ENCODE results near the gene TSPAN14.
"Not testable (repeated sequence)": the region's sequence is repeated elsewhere in the genome, so short reads cannot be mapped to it uniquely, and the experiment has no call there.

Gene TSPAN14

GRCh38 chr10:80468002-80468401 lies 13.9 kb downstream of the TSPAN14 start:
- DNase-seq (ENCODE audit: low read depth in 4 of 4, low spot score in 1 of 4): no peak

GRCh38 chr10:80468806-80469421 lies 14.8 kb downstream of the TSPAN14 start:
- DNase-seq (ENCODE audit: low read depth in 4 of 4, low spot score in 1 of 4): no peak

DNA sequence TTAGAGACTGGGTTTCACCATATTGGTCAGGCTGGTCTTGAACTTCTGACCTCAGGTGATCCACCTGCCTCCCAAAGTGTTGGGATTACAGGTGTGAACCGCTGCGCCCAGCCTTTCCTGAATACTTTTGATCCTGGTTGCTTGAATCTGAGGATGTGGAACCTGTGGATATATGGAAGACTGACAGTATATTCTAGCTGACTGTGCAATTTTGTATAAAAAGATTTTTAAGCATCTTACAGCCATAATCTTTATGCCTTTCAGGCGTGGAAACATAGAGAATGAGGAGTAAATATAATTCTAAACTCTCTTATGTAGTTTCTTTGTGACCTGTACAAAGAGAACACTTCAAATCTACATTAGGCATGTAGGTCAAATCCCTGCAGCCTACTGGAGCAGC lies 16.2 kb downstream of the TSPAN14 start:
- DNase-seq (ENCODE audit: low read depth in 4 of 4, low spot score in 1 of 4): no peak

- no peak for DNase-seq (ENCODE audit: low read depth in 4 of 4, low spot score in 1 of 4)
Measured at GRCh38 chr10:80471001-80471400, 16.9 kb downstream of the TSPAN14 start.

- no peak for DNase-seq (ENCODE audit: low read depth in 4 of 4, low spot score in 1 of 4)
Measured at GRCh38 chr10:80471715-80472233, 17.7 kb downstream of the TSPAN14 start.

DNA sequence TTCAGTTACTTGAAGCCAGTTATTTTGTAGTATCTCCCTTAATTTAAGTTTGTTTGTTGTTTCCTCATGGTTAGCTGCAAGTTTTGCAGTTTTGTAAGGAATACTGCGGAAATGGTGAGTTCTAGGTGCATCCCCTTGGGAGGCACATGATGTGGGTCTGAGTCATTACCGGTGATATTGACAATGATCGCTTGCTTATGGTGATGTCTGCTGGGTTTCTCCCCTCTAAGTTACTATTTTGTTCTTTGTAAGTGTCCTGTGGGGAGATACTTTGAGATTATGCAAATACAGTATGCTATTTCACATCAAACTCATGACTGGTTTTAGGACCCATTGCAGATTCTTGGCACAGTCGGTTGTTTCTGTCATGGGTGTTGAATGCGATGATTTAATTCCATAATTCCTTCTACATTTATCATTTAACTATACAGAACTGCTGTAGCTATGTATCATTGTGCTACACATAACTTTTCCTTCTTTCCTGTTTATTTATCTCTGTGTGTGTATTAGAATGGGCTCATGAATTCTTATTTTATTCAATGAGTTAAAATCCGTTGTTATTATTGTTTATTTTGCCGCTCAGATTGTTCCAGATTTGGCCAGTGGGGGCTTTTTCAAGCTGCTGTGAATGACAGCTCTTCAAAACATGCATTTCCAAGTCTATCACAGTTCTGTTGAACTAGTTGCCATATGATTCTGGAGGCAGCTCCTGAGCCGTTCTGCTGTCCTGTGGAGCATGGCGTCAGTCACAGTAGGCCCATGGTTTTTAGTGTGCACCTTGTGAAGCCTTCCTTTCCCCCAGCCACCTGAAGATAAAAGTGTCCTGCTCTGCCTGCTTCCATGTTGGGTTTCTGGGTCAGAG lies 18.4 kb downstream of the TSPAN14 start:
- no peak for DNase-seq (ENCODE audit: low read depth in 4 of 4, low spot score in 1 of 4)

- DNase-seq (ENCODE audit: low read depth in 4 of 4, low spot score in 1 of 4): no peak
Measured at GRCh38 chr10:80473096-80473657, 19.1 kb downstream of the TSPAN14 start.

DNA sequence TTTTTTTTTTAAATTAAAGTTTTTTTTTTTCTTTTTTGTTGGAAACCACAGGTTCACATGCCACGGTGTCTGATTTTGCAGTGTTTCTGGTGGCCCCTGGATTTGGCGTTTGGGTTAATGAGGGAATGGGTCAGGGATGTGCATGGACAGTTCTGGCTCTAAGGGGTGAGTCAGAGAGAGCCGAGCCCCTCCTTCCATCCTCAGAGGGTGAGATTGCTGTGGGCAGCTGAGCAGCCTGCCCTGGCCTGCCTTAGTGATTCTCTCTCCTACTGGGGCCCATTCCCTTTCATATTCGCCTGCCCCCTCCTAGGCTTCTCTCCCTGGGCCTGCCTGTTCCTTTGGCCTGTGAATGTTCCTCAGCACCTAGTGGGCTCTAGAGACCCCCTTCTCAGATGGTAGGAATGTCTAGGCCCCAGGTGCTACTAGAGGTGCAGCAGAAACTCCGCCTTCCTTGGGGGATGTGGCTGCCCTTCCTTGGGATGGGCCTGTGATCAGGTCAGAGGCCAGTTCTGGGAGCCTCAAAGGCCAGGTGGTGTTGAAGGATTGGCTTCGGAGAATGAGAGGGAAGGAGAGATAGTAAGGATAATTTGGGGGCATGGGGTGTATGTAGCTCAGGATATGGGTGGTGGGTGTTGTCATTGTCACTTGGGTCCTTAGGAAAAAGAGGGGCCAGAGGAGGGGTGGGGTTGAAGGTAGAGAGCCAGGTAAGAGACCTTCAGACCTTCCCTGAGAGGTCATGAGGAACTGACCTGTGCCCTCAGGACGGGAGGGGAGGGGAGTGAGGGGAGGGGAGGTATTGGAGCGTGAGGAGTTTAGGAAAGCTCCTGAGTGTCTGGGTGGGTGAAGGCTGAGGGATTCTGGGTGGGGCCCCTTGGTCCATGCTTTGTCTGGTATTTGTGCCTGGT lies 19.8 kb downstream of the TSPAN14 start:
- DNase-seq (ENCODE audit: low read depth in 4 of 4, low spot score in 1 of 4): no peak

DNA sequence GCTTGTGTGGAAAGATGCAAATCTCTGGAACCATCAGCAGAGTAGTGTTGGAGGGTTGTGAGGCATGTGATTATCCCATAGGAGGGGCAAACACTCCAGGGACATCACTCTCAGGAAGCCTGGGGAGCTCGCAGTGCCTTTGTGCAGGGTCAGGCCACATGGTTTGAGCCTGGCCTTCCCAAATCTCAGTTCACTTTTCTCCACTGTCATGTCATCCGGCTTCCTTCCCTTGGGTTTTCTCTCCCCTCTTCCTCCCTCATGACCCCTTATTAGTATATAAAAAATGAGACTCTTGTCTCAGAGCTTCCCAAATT lies 20.4 kb downstream of the TSPAN14 start:
- DNase-seq (ENCODE audit: low read depth in 4 of 4, low spot score in 1 of 4): no peak

DNA sequence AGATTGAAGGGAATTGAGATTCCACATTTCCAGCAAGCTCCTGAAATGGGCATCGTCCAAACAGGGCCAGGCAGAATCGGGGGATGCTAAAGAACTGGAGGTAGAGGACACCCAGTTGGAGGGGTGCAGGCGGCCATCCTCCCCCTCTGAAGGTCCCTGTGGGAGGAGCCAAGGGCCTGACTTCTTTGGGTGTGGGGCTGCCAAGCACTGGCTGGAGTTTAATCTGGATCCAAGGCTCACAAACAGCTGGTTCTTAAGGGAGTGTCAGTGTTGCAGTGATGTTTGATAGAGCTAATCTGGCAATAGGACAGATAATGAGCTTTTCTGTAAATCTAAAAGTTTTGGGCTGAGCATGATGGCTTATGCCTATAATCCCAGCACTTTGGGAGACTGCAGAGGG lies 20.8 kb downstream of the TSPAN14 start:
- no peak for DNase-seq (ENCODE audit: low read depth in 4 of 4, low spot score in 1 of 4)

DNA sequence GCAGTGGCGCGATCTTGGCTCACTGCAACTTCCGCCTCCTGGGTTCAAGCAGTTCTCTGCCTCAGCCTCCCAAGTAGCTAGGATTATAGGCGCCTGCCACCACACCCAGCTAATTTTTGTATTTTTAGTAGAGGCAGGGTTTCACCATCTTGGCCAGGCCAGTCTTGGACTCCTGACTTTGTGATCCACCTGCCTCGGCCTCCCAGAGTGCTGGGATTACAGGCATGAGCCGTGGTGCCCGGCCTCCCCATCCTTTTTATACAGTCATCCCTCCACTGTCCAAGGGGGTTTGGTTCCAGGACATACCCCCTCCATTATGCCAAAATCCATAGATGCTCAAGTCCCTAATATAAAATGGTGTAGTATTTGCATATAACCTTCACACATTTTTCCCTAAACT lies 21.5 kb downstream of the TSPAN14 start:
- DNase-seq (ENCODE audit: low read depth in 4 of 4, low spot score in 1 of 4): not testable (repeated sequence)

DNA sequence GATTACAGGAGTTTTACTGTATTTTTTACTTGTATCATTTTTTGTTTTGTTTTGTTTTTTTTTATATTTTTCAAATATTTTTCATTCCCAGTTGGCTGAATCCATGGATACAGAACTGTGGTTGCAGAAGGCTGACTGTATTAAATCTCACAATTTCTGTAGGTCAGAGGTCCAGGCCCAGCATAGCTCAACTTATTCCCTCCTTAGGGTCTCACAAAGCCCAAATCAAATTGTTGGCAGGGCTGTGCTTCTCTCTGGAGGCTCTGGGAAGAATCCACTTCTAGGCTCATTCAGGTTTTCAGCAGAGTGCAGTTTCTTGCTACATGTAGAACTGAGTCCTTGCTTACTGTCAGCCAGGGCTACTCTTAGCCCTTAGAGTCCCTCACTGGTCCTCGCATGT lies 22.6 kb downstream of the TSPAN14 start:
- no peak for DNase-seq (ENCODE audit: low read depth in 4 of 4, low spot score in 1 of 4)

- no peak for DNase-seq (ENCODE audit: low read depth in 4 of 4, low spot score in 1 of 4)
Measured at GRCh38 chr10:80477813-80478212, 23.7 kb downstream of the TSPAN14 start.

DNA sequence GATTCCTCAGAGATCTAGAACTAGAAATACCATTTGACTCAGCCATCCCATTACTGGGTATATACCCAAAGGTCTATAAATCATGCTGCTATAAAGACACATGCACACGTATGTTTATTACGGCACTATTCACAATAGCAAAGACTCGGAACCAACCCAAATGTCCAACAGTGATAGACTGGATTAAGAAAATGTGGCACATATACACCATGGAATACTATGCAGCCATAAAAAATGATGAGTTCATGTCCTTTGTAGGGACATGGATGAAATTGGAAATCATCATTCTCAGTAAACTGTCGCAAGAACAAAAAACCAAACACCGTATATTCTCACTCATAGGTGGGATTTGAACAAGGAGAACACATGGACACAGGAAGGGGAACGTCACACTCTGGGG lies 26.3 kb downstream of the TSPAN14 start:
- DNase-seq (ENCODE audit: low read depth in 4 of 4, low spot score in 1 of 4): not testable (repeated sequence)

DNA sequence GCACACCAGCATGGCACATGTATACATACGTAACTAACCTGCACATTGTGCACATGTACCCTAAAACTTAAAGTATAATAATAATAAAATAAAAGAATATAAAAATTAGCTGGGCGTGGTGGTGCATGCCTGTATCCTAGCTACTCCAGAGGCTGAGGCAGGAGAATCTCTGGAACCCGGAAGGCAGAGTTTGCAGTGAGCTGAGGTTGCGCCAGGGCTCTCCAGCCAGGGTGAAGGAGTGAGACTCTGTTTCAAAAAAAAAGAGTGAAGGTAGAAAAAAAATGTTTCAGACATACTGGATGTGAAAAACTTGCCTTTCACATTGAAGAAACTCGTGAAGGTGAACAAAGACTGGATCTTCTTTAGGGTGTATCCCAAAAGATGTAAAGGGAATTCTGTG lies 26.7 kb downstream of the TSPAN14 start:
- no peak for DNase-seq (ENCODE audit: low read depth in 4 of 4, low spot score in 1 of 4)

DNA sequence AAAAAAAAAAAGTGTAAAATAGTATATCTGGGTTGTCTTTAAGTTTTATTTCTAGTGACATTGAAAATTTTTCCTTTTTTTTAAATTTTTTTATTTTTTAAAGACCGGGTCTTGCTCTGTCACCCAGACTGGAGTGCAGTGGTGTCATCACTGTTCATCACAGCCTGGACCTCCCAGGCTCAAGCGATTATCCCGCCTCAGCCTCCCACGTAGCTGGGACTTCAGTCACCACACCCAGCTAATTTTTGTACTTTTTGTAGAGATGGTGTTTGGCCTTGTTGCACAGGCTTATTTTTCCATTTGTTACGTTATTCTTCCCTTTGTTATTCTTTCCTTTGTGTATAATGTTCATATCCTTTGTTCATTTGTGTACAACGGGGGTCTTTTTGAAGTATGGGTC lies 30.1 kb downstream of the TSPAN14 start:
- DNase-seq (ENCODE audit: low read depth in 4 of 4, low spot score in 1 of 4): no peak

- DNase-seq (ENCODE audit: low read depth in 4 of 4, low spot score in 1 of 4): no peak
Measured at GRCh38 chr10:80484676-80485075, 30.6 kb downstream of the TSPAN14 start.

DNA sequence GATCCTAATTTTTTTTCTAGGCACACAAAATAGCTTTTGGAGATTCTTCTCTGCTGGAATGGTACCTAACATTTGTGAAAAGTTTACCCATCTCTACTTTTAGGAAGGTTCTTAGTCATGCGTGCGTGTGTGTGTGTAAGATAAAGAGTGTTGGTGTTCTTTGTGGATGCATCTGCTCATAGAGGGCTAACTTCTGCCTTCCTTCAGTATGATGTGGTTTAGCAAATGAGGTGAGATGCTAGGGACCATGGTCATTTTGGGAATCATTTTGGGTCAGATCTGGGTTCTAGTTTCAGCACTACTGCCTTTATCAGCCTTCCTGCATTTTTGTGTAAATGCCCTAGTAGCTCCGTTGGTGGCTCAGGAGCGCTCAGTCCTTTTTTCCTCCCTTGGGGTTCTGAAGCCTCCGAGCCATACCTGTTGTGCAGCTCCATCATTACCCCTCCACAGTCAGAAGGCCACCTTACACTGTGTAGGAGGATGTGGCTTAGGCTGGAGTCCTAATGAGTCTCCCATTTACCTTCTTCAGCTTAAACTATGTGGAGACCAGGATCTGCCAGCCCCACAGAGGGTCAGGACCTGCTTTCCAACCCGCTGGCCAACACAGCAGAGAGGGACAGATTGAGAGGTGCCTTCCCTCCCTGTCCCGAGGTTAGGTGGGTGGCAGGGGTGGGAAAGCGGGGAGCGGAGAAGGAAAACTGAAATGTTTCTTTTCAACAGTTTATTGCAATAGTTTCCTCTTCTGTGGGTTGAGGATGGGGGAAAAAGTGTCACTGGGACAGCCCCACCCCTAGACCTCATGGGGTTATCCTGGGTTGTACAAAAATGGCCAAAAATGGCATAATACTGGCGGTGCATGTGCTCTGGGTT lies 31.2 kb downstream of the TSPAN14 start:
- DNase-seq (ENCODE audit: low read depth in 4 of 4, low spot score in 1 of 4): no peak

- no peak for DNase-seq (ENCODE audit: low read depth in 4 of 4, low spot score in 1 of 4)
Measured at GRCh38 chr10:80485946-80486764, 32.0 kb downstream of the TSPAN14 start.

All from stimulated activated CD4-positive, alpha-beta T cell treated with anti-CD3 and anti-CD28 coated beads, Interleukin-1b, Interleukin-23, amount 100 ng/mL, for 24 hours (primary cell).